NT2/D1 (cell line): ENCODE results near the gene CHIC1.

Experiments used
- YY1 ChIP-seq: IDR thresholded peaks from 2 replicates; pipeline ENCODE4 v1.6.1; 2011; ENCODE audit not compliant: insufficient read length, insufficient read depth
- ZNF274 ChIP-seq: IDR thresholded peaks from 2 replicates; pipeline ENCODE4 v1.6.1; 2011; ENCODE audit warnings: mild to moderate bottlenecking, low read depth, low read length

DNA sequence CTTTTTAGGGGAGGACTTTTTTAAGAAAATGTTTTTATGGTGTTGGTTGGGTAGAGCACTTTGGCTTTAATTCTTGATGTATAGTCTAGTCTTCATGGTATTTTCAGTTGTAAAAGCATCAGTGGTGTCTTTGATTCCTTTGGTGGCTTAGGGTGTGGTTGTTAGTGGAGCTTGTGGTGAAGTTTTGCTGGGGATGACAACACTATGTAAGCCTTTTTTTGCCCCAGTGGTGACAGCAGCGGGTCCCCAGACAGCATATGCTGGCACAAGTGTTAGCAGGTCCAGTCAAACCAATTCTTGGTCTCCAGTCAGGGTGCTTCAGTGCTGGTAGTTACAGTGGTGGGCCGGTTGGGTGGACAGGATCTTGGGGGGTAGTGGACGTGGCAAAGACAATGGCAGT is 52.0 kb downstream of the CHIC1 start:
- no peak for TF ChIP-seq YY1
- TF ChIP-seq ZNF274, result no peak
